GM10266 (cell line): Measurements from ENCODE around the gene TMEM11.

Experiments
- DNase-seq: peaks from one replicate; pipeline ENCODE4 v3.0.0; 2012; ENCODE audit errors: extremely low spot score
- TF ChIP-seq, protein P1 (sequence below): IDR thresholded peaks from 2 replicates; pipeline ENCODE4 v1.5.1; 2012; ENCODE audit warnings: mild to moderate bottlenecking, low read depth; ENCODE audit not compliant: control insufficient read depth, insufficient read depth; ENCODE audit errors: missing control alignments

Gene TMEM11

DNA sequence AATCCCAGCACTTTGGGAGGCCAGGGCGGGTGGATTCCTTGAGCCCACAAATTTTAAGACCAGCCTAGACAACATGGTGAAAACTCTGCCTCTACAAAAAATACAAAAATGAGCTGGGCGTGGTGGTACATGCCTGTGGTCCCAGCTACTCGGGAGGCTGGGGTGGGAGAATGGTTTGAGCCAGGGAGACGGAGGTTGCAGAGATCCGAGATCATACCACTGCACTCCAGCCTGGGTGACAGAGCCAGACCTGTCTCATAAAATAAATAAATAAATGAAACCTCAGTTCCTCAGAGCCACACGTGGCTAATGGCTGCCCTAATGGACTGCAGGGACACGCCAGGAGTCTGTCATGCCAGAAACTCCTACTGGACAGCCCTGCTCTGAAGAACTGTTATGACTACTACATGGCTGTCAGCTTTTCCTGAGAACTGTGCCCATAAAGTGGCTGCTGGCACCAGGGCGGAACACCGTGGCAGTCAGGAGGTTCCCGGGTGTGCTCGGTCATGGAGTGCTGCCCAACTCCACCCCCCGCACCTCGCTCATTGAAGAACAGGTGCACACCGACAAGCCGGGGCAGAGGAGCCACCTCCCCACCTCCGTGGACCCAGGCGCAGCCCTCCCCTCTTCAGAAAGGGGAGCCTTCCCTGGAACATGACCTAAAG, 4.3 kb downstream of the TMEM11 start:
- TF ChIP-seq, protein P1, sequence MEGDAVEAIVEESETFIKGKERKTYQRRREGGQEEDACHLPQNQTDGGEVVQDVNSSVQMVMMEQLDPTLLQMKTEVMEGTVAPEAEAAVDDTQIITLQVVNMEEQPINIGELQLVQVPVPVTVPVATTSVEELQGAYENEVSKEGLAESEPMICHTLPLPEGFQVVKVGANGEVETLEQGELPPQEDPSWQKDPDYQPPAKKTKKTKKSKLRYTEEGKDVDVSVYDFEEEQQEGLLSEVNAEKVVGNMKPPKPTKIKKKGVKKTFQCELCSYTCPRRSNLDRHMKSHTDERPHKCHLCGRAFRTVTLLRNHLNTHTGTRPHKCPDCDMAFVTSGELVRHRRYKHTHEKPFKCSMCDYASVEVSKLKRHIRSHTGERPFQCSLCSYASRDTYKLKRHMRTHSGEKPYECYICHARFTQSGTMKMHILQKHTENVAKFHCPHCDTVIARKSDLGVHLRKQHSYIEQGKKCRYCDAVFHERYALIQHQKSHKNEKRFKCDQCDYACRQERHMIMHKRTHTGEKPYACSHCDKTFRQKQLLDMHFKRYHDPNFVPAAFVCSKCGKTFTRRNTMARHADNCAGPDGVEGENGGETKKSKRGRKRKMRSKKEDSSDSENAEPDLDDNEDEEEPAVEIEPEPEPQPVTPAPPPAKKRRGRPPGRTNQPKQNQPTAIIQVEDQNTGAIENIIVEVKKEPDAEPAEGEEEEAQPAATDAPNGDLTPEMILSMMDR: no peak
- DNase-seq: no peak

DNA sequence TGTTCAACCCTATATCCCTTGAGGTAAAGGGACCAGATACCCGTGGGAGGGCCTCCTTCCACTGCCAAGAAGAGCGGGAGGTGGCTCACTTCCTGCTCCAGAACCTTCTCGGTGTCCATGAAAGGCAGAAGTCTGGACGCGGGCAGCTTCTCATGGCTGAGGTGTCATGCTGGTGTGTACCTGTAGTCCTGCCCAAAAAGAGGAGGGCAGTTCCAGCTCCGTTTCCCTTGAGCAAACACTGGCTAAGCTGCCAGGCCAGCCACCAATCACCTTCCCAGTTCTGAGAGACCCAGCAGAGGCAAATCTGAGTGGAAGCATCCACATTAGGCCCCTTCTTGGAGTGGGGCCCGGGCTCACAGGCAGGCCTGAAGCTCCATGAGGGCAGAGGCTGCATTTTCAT, 5.6 kb downstream of the TMEM11 start:
- no peak for DNase-seq
- TF ChIP-seq, protein P1: no peak

DNA sequence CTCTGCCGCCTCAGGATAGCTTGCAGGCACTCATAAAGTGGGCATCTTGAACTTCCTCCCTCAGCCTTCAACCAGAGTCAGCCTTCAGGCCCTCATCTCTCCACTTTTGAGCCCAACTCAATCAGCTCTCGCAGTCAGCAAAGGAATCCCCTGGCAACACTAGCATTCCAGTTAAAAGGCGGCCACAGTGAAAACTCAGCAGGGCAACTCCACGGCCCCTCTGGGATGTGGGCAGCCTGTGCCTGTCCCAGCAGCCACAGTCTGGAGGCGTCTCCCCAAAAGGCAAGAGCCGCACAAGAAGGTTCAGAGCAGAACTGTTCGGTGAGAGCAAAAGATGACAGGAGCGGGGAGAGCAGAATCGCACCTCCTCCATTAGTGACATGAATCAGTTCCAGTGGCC, 9.0 kb downstream of the TMEM11 start:
- DNase-seq: no peak
- TF ChIP-seq, protein P1: no peak

DNA sequence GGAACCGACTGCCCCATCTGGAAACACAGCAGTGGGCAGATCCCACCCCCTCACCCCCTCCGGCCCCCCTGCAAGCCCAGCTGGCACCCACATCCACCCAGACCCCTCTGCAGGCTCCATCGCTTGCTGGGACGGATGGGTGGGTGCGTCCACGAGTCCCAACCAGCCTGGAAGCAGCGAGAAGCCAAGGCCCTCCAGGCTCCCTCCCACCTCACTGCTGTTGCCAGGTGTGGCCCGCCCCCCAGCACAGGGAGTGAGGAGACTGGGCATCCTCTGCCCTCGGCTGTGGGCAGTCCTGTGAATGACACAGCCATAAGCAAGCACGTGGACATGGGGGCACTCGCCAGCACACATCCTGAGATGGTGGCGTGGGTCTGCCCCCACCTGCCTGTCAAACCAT, 11.4 kb downstream of the TMEM11 start:
- no peak for DNase-seq
- TF ChIP-seq, protein P1: no peak

DNA sequence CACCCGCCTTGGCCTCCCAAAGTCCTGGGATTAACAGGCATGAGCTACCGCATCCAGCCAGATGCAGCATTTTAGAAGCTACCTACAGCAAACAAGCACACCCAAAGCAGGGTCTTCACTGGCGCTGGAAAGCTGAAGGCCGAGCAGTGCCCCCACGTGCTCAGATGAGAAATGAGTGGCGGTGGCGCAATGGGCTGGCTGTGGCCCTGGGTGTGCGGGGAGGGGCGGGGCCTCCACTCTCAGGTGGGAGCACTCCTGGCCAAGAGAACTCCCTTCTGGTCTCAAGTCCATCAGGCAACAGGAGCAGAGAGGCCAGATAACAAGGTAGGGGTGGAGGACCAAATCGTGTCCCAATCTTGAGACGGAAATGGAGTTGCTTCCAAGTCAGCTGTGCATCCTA, 12.1 kb downstream of the TMEM11 start:
- DNase-seq: no peak
- TF ChIP-seq, protein P1: no peak

DNA sequence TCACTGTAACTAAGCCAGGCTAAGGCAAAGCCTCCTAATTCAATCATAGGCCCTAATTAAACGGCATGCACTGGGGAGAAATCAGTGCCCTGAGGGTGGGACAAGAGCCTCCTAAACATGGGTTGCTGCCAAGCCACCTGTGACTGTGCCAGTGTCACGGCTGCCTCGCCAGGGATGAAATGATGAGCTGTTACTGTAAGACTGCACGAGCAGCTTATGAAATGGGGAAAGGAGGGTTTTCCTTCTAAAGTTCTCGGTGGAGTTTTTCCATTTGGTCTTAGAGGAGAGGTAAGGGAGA, 12.7 kb downstream of the TMEM11 start:
- DNase-seq: no peak
- TF ChIP-seq, protein P1: no peak

DNA sequence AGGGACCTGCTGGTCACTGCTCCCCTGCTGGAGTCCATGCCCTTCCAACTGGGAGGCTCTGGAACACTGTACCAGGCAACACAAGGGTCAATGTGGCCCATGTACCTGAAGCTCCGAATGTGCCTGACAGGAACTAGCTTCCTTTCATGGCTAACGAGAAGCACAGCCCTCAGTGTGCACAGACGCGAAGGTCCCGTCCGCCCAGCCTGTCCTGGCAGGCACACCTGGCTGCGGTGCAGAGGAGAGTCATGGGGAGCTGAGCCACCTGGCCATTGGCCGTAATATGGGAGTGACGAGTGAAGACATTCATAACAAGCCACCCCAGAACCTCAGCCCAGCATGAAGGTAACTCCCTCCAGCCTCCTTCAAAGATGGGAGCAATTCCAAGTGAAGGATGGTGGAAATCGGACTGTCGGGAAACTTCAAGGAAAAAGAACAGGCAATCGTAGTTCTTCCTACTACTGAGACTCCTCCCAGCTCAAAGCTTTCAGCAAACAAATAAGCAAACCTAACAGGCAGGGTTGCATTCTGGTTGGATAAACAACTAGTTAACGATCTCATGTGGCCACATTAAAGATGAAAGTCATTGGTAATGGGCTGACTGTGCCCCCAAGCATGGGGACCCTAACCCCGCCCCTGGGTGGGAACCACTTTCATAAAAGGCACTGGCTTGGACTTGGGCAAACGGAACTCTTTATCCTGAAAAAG, 13.2 kb downstream of the TMEM11 start:
- DNase-seq: no peak
- TF ChIP-seq, protein P1: no peak
